BLaER1 (cell line): ENCODE data around the gene NTRK3.
"Not testable (repeated sequence)": the region's sequence is repeated elsewhere in the genome, so short reads cannot be mapped to it uniquely, and the experiment has no call there.

Source experiments
- H3K27ac ChIP-seq: shearing (Covaris generic); formaldehyde crosslinking; 2 replicates; pipeline ENCODE4 v1.8.1; 2022
- H3K27me3 ChIP-seq: shearing (Covaris generic); formaldehyde crosslinking; 2 replicates; pipeline ENCODE4 v1.8.1; 2022
- H3K36me3 ChIP-seq: shearing (Covaris generic); formaldehyde crosslinking; 2 replicates; pipeline ENCODE4 v1.8.1; 2022
- H3K4me1 ChIP-seq: shearing (Covaris generic); formaldehyde crosslinking; 2 replicates; pipeline ENCODE4 v1.8.1; 2022
- H3K4me2 ChIP-seq: shearing (Covaris generic); formaldehyde crosslinking; 2 replicates; pipeline ENCODE4 v1.8.1; 2022
- H3K4me3 ChIP-seq: shearing (Covaris generic); formaldehyde crosslinking; 2 replicates; pipeline ENCODE4 v1.8.1; 2022
- H3K9ac ChIP-seq: shearing (Covaris generic); formaldehyde crosslinking; 2 replicates; pipeline ENCODE4 v1.8.1; 2022
- H3K9me3 ChIP-seq: shearing (Covaris generic); formaldehyde crosslinking; 2 replicates; pipeline ENCODE4 v1.8.1; 2022
- H4K20me1 ChIP-seq: shearing (Covaris generic); formaldehyde crosslinking; 2 replicates; pipeline ENCODE4 v1.8.1; 2022
- Cebpa-rat ChIP-seq: shearing (Covaris generic); IDR thresholded peaks from 2 replicates; pipeline ENCODE4 v1.8.1; 2022

Gene NTRK3

GRCh38 chr15:88048755-88049154, 207.8 kb downstream of the NTRK3 start:
- Histone ChIP-seq H3K4me2 (no peak overlapping the region), H4K20me1 (no peaks in the 10 kb centered on the region), H3K27me3 (no peaks in the 10 kb centered on the region), H3K9me3 (no peaks in the 10 kb centered on the region), H3K4me3 (no peak overlapping the region), H3K27ac (no peak overlapping the region), H3K36me3 (no peaks in the 10 kb centered on the region), H3K9ac (no peak overlapping the region), H3K4me1 (no peaks in the 10 kb centered on the region; the same call in 1 of the 2 replicates)
- TF ChIP-seq Cebpa-rat: no peak

GRCh38 chr15:88048237-88048636, 208.3 kb downstream of the NTRK3 start:
- no peaks in the 10 kb centered on the region; the same call in 1 of the 2 replicates for H3K4me1 ChIP-seq

GRCh38 chr15:88046576-88047129, 209.9 kb downstream of the NTRK3 start:
- Histone ChIP-seq H3K36me3 (no peaks in the 10 kb centered on the region), H4K20me1 (no peaks in the 10 kb centered on the region), H3K4me3 (no peak overlapping the region), H3K27me3 (no peaks in the 10 kb centered on the region), H3K4me1 (no peaks in the 10 kb centered on the region; the same call in 1 of the 2 replicates), H3K27ac (no peak overlapping the region), H3K4me2 (no peak overlapping the region), H3K9ac (no peak overlapping the region), H3K9me3 (no peaks in the 10 kb centered on the region)
- TF ChIP-seq Cebpa-rat: no peak

More at GRCh38 chr15:88048237-88048636, 208.3 kb downstream of the NTRK3 start:
- no peak for TF ChIP-seq Cebpa-rat
- H3K9ac ChIP-seq: no peak overlapping the region
- no peak overlapping the region for H3K4me2 ChIP-seq
- H3K4me3 ChIP-seq: no peak overlapping the region
- H3K27me3 ChIP-seq: no peaks in the 10 kb centered on the region
- no peak overlapping the region for H3K27ac ChIP-seq
- H3K9me3 ChIP-seq: no peaks in the 10 kb centered on the region
- H4K20me1 ChIP-seq: no peaks in the 10 kb centered on the region
- H3K36me3 ChIP-seq: no peaks in the 10 kb centered on the region

GRCh38 chr15:88043396-88043795, 213.1 kb downstream of the NTRK3 start:
- Histone ChIP-seq H4K20me1 (no peaks in the 10 kb centered on the region), H3K4me2 (no peak overlapping the region), H3K4me1 (no peaks in the 10 kb centered on the region), H3K4me3 (no peak overlapping the region), H3K9ac (no peak overlapping the region), H3K27ac (no peak overlapping the region), H3K36me3 (no peaks in the 10 kb centered on the region), H3K27me3 (no peaks in the 10 kb centered on the region), H3K9me3 (no peaks in the 10 kb centered on the region)
- no peak for TF ChIP-seq Cebpa-rat

- Histone ChIP-seq H3K9me3 (no peaks in the 10 kb centered on the region), H3K27me3 (no peaks in the 10 kb centered on the region), H4K20me1 (no peaks in the 10 kb centered on the region), H3K9ac (no peak overlapping the region), H3K36me3 (no peaks in the 10 kb centered on the region), H3K4me2 (no peak overlapping the region), H3K4me1 (no peaks in the 10 kb centered on the region), H3K27ac (no peak overlapping the region), H3K4me3 (no peak overlapping the region)
- TF ChIP-seq Cebpa-rat: no peak
Measured at GRCh38 chr15:88042047-88042446, 214.5 kb downstream of the NTRK3 start.

- H3K9me3 ChIP-seq: no peaks in the 10 kb centered on the region
- H3K4me1 ChIP-seq: no peaks in the 10 kb centered on the region
- H3K4me2 ChIP-seq: no peak overlapping the region
- H4K20me1 ChIP-seq: no peaks in the 10 kb centered on the region
- no peak overlapping the region for H3K4me3 ChIP-seq
- no peaks in the 10 kb centered on the region for H3K27me3 ChIP-seq
- no peak overlapping the region for H3K9ac ChIP-seq
- H3K27ac ChIP-seq: no peak overlapping the region
- H3K36me3 ChIP-seq: no peaks in the 10 kb centered on the region
- no peak for TF ChIP-seq Cebpa-rat
Measured at GRCh38 chr15:88040516-88040915, 216.0 kb downstream of the NTRK3 start.

GRCh38 chr15:88038261-88038660, 218.3 kb downstream of the NTRK3 start:
- Histone ChIP-seq H3K4me1 (no peaks in the 10 kb centered on the region), H3K36me3 (no peaks in the 10 kb centered on the region), H3K4me3 (no peak overlapping the region)

GRCh38 chr15:88036154-88036839, 220.2 kb downstream of the NTRK3 start:
- Histone ChIP-seq H3K27ac (no peak overlapping the region), H3K9me3 (no peaks in the 10 kb centered on the region), H3K4me3 (no peak overlapping the region), H3K4me1 (no peaks in the 10 kb centered on the region), H3K27me3 (no peaks in the 10 kb centered on the region), H3K36me3 (no peaks in the 10 kb centered on the region), H4K20me1 (no peaks in the 10 kb centered on the region), H3K4me2 (no peak overlapping the region), H3K9ac (no peak overlapping the region)
- no peak for TF ChIP-seq Cebpa-rat

More at GRCh38 chr15:88038261-88038660, 218.3 kb downstream of the NTRK3 start:
- Histone ChIP-seq H3K9ac (no peak overlapping the region), H4K20me1 (no peaks in the 10 kb centered on the region), H3K27me3 (no peaks in the 10 kb centered on the region), H3K9me3 (no peaks in the 10 kb centered on the region), H3K27ac (no peak overlapping the region), H3K4me2 (no peak overlapping the region)
- no peak for TF ChIP-seq Cebpa-rat

- H3K27ac ChIP-seq: no peak overlapping the region
- no peak for TF ChIP-seq Cebpa-rat
Measured at GRCh38 chr15:88035381-88035780, 221.2 kb downstream of the NTRK3 start.

GRCh38 chr15:88033421-88033820, 223.1 kb downstream of the NTRK3 start:
- not testable (repeated sequence) for H3K27ac ChIP-seq, H3K27me3 ChIP-seq, H3K9ac ChIP-seq, H4K20me1 ChIP-seq, H3K4me1 ChIP-seq, H3K4me2 ChIP-seq, H3K9me3 ChIP-seq, H3K4me3 ChIP-seq, H3K36me3 ChIP-seq

More at GRCh38 chr15:88035381-88035780, 221.2 kb downstream of the NTRK3 start:
- H4K20me1 ChIP-seq: no peaks in the 10 kb centered on the region
- H3K4me1 ChIP-seq: no peaks in the 10 kb centered on the region
- H3K36me3 ChIP-seq: no peaks in the 10 kb centered on the region
- no peak overlapping the region for H3K9ac ChIP-seq
- no peak overlapping the region for H3K4me3 ChIP-seq
- H3K4me2 ChIP-seq: no peak overlapping the region
- no peaks in the 10 kb centered on the region for H3K9me3 ChIP-seq
- no peaks in the 10 kb centered on the region for H3K27me3 ChIP-seq
